NB4 (cell line): Measurements from ENCODE around the gene SLC6A6.

Source experiments
- CTCF ChIP-seq: IDR thresholded peaks from one replicate; pipeline ENCODE4 v1.5.1; 2012; ENCODE audit warnings: low read depth, low read length
- MAX ChIP-seq: IDR thresholded peaks from 2 replicates; pipeline ENCODE4 v1.6.1; 2011; ENCODE audit warnings: low read depth, low read length
- MYC ChIP-seq: IDR thresholded peaks from 2 replicates; pipeline ENCODE4 v1.6.1; 2011; ENCODE audit warnings: low read depth, low read length
- POLR2A ChIP-seq: IDR thresholded peaks from 2 replicates; pipeline ENCODE4 v1.6.1; 2011; ENCODE audit warnings: mild to moderate bottlenecking; ENCODE audit not compliant: insufficient read length; ENCODE audit errors: extremely low read depth

- no peak for TF ChIP-seq CTCF
- no peak for TF ChIP-seq MAX
- TF ChIP-seq POLR2A, result no peak
- TF ChIP-seq MYC, result no peak
Observed at GRCh38 chr3:14368146-14368545, 34.3 kb upstream of the SLC6A6 start.
